Esophagus (tissue), 2 donors: ENCODE measurements around the gene KIF3C. TPM values are rescaled to one million over a fixed set of nuclear protein-coding genes. Genes with fewer than 3 reads are reported as not detected.
"Not testable (repeated sequence)": the region's sequence is repeated elsewhere in the genome, so short reads cannot be mapped to it uniquely, and the experiment has no call there.

ENCODE experiments used
- H3K27ac ChIP-seq, 2 donors: one replicate each; pipeline ENCODE4 v1.5.1; 2013; ENCODE audit warnings: low read depth in 2 of 2, mild to moderate bottlenecking in 2 of 2, inconsistent platforms in 1 of 2, low read length in 1 of 2, moderate library complexity in 1 of 2
- H3K27me3 ChIP-seq, 2 donors: one replicate each; pipeline ENCODE4 v1.6.1; 2013; ENCODE audit warnings: low read length in 2 of 2, control low read depth in 1 of 2, mild to moderate bottlenecking in 1 of 2; ENCODE audit not compliant: insufficient read depth in 2 of 2, control insufficient read depth in 1 of 2
- H3K36me3 ChIP-seq, 2 donors: one replicate each; pipeline ENCODE4 v1.6.1; 2013; ENCODE audit warnings: low read length in 1 of 2; ENCODE audit not compliant: control insufficient read depth in 2 of 2, insufficient read depth in 2 of 2
- H3K4me1 ChIP-seq, 2 donors: one replicate each; pipeline ENCODE4 v1.6.1; 2013; ENCODE audit warnings: low read length in 1 of 2; ENCODE audit not compliant: control insufficient read depth in 2 of 2, insufficient read depth in 2 of 2
- H3K4me3 ChIP-seq, 2 donors: one replicate each; pipeline ENCODE4 v1.5.1; 2013; ENCODE audit warnings: low read length in 2 of 2, mild to moderate bottlenecking in 2 of 2, low read depth in 1 of 2, moderate library complexity in 1 of 2
- H3K9me3 ChIP-seq, 2 donors: one replicate each; pipeline ENCODE4 v1.6.1; 2013; ENCODE audit warnings: mild to moderate bottlenecking in 2 of 2, low read depth in 1 of 2, low read length in 1 of 2, moderate library complexity in 1 of 2; ENCODE audit not compliant: control insufficient read depth in 2 of 2, insufficient read depth in 1 of 2
- WGBS, 2 donors: extraction: QIAGEN DNeasy Blood & Tissue Kit; methylation state at CpG; one replicate each; pipeline ENCODE4 v1.1.7; 2013; 5-methylcytosine and 5-hydroxymethylcytosine counted together
- polyA plus RNA-seq, 2 donors: library from polyadenylated mRNA; stranded (reverse); fragments of 200-250 nt; gene quantifications; one replicate each; pipeline ENCODE4 v1.2.3, GENCODE V29; 2013
- donor health status: healthy with polysubstance abuse.
- donor health status: Bipolar disorder and iron deficiency.

KIF3C gene
- polyA plus RNA-seq, 2 donors = 0.98 to 1.0 TPM

DNA sequence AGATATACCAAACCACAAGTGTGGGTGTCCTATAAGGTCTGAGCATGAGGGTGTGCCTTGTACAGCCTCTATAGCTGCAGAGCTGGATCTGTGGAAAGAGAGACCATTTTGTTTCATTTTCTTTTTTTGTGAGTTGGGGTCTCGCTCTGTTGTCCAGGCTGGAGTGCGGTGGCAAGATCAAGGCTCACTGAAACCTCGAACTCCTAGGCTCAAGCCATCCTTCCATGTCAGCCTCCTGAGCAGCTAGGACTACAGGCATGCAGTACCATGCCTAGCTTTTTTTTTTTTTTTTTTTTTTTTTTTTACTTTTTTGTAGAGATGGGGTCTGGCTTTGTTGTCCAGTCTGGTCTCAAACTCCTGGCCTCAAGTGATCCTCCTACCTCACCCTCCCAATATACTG lies 10.7 kb downstream of the KIF3C start:
- H3K4me3 ChIP-seq = no peak overlapping the region
- H3K4me1 ChIP-seq = no peaks in the 10 kb centered on the region
- WGBS, 2 donors = 72 to 86% methylated on average over 3 of the region's 3 CpGs
- H3K27ac ChIP-seq = no peak overlapping the region
- H3K27me3 ChIP-seq = no peaks in the 10 kb centered on the region
- no peaks in the 10 kb centered on the region for H3K9me3 ChIP-seq
- no peaks in the 10 kb centered on the region for H3K36me3 ChIP-seq

DNA sequence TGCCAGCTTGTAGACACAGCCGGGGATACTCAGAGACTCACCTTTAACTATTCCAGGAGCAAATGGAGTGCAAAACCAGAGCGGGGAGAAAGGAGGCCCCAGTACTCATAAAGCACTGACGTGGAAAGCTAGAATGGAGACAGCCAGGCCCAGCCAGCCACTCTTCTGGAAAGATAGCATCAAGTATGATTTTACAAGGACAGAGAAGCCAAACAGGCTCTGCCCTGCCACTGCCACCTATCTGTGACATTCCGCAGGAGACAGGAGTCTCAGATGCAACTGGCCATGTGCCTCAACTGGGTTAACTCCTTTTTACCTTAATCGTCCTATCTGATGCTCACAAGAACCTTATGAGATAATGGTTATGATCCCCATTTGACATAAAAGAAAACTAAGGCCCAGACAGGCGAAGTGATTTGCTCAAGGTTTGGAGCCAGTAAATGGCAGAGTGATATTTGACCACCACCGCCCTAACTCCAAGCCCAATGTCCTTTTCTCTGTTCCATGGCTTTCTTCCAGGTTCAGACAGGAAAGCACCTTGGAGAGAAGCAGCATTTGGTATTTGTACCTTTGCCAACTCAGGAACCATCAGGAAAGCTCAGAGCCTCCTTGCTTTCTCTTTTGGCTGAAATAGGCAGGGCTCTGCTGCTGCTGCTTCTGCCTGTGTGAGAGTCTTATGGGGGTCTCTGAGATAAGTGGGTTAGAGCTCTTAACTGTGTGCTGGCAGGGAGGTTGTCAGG lies 15.6 kb downstream of the KIF3C start:
- Histone ChIP-seq H3K36me3 (no peaks in the 10 kb centered on the region), H3K4me1 (no peaks in the 10 kb centered on the region), H3K4me3 (no peak overlapping the region), H3K9me3 (no peaks in the 10 kb centered on the region), H3K27ac (no peak overlapping the region), H3K27me3 (no peaks in the 10 kb centered on the region)
- 87 to 93% methylated on average over 7 of the region's 7 CpGs for WGBS, 2 donors

DNA sequence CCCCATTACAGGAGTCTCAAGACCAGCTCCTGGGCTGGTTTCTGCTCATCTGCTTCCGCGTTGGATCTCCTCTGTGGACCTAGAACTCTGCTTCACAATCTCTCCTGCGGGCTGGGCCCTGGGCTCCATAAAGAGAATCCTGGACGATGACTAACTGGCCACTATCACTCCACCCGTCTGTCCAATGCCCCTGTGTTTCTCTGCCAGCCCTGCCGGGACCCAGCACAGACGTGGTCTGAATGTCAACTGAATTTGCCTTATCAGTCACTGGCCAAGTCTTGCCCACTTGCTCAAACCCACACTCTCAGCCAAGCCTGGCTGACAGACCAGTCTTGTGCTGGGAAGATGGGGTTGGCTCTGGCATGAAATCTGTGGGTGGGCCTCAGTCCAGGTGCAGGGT lies 17.4 kb downstream of the KIF3C start:
- Histone ChIP-seq H3K27ac (no peak overlapping the region), H3K36me3 (no peaks in the 10 kb centered on the region), H3K4me3 (no peak overlapping the region), H3K4me1 (no peaks in the 10 kb centered on the region), H3K27me3 (no peaks in the 10 kb centered on the region), H3K9me3 (no peaks in the 10 kb centered on the region)
- WGBS, 2 donors = 86 to 90% methylated on average over 7 of the region's 7 CpGs

DNA sequence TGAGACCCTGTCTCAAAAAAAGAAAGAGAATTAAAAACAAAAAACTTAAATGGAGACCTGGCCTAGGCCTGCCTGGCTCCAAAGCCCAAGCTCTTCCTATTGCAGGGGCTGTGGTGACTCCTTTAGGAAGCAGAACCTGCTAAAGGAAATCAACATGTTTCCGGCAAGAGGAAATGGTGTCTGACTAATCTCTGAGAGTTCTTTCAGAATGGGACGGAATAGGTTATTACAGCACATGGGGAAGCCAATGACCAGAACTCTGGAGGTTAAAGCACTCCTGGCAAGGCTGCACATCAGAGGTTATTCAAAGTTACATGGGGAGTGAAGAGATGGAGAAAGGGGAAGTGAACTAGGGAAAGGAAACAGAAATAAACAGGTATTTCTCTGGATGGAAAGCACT lies 21.4 kb downstream of the KIF3C start:
- whole genome bisulfite sequencing, 2 donors = 64 to 72% methylated on average over 2 of the region's 2 CpGs

DNA sequence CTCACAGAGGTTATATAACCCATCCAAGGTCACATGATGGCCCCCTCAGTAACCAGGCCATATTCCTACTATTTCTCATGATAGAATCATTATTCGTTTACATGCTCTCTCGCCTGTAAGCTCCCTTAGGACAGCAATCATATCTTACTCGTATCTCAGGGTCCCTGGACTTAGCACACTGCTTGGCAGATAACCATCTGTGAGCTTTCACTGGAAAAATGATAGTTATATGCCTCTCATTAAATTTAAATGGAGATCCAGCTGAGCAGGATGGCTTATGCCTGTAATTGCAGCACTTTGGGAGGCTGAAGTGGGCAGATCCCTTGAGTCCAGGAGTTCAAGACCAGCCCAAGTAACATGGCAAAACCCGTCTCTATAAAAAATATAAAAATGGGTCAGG lies 21.9 kb downstream of the KIF3C start:
- Histone ChIP-seq H3K4me3 (no peak overlapping the region), H3K36me3 (peaks cover 0 to 1% of the 10 kb centered on the region in 2 donors), H3K9me3 (no peaks in the 10 kb centered on the region), H3K4me1 (no peaks in the 10 kb centered on the region), H3K27ac (no peak overlapping the region), H3K27me3 (no peaks in the 10 kb centered on the region)
- whole genome bisulfite sequencing, 2 donors = 83 to 85% methylated on average over 4 of the region's 4 CpGs

More for the DNA sequence above, 21.4 kb downstream of the KIF3C start:
- H3K27me3 ChIP-seq = no peaks in the 10 kb centered on the region
- H3K4me3 ChIP-seq = no peak overlapping the region
- H3K9me3 ChIP-seq = no peaks in the 10 kb centered on the region
- H3K4me1 ChIP-seq = no peaks in the 10 kb centered on the region
- H3K36me3 ChIP-seq = no peaks in the 10 kb centered on the region
- no peak overlapping the region for H3K27ac ChIP-seq

DNA sequence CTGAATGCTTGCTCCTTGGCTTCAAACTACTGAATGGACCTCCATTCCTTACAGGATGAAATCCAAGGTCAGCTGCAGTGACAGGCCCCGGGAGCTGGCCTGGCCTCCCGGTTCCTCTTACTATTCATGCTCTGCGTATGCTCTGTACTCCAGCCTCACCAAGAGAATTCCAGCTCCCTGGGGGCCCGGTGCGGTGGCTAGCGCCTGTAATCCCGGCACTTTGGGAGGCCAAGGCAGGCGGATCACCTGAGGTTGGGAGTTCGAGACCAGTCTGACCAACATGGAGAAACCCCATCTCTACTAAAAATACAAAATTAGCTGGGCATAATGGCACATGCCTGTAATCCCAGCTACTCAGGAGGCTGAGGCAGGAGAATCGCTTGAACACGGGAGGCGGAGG lies 23.7 kb downstream of the KIF3C start:
- H3K27me3 ChIP-seq, H3K36me3 ChIP-seq, H3K9me3 ChIP-seq, H3K4me1 ChIP-seq, H3K27ac ChIP-seq, H3K4me3 ChIP-seq: not testable (repeated sequence)
- 95 to 97% methylated on average over 12 of the region's 12 CpGs for WGBS, 2 donors

DNA sequence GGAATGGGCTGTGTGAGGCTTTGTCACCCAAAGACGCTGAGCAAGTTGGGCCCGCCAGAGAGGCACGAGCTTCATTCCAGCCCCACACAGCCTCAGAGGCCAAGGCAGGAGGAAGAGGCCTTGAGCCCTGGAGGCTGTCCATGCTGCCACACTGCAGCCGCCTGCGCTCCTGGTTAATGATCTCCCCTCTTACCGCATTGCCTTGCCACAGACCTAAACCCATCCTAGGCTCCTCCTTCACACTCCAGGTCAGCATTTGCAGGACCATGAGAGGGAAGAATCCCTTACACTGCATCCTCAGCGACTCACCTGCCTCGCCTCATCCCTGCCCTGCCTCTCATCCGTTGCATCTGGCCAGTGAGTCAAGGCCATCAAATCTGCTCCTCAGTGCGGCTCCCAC lies 24.6 kb downstream of the KIF3C start:
- Histone ChIP-seq H3K4me3 (no peak overlapping the region), H3K27ac (no peak overlapping the region), H3K4me1 (no peaks in the 10 kb centered on the region), H3K9me3 (no peaks in the 10 kb centered on the region), H3K27me3 (no peaks in the 10 kb centered on the region), H3K36me3 (peaks cover 0 to 2% of the 10 kb centered on the region in 2 donors)
- 88 to 89% methylated on average over 10 of the region's 10 CpGs for WGBS, 2 donors

DNA sequence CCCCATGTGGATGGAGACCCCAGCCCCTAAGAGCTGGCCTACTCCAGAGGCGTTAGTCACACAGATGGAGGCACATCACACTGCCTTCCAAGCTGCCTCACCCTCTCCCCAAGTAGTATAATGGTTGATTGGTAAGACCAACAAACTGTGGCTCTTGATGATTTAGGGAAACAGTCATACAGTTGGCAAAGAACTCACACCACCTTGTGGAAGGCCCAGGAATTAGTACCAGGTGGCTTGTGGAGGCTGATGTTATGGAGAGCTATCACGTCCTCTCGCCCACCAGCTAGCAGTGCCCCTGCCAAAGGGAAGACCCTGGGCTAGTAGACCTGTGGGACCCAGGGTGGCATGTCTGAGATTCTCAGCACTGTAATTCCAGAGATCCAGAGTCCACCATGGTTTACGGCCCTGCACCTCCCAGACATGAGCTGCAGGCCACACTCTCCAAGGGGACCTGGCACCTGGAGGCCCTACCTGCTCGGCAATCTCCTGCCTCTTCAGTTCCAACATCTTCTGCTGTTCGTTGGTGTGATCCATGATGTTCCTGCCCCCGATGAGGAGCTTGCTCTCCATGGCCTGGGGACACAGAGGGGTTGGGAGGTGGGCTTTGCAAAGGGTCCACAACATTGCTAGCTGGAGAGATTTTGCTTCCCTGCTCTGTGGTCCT lies 26.3 kb downstream of the KIF3C start:
- Histone ChIP-seq H3K36me3 (peaks cover 0 to 2% of the 10 kb centered on the region in 2 donors), H3K27ac (no peak overlapping the region), H3K9me3 (no peaks in the 10 kb centered on the region), H3K27me3 (no peaks in the 10 kb centered on the region), H3K4me1 (no peaks in the 10 kb centered on the region), H3K4me3 (no peak overlapping the region)
- 80 to 87% methylated on average over 7 of the region's 7 CpGs for WGBS, 2 donors

DNA sequence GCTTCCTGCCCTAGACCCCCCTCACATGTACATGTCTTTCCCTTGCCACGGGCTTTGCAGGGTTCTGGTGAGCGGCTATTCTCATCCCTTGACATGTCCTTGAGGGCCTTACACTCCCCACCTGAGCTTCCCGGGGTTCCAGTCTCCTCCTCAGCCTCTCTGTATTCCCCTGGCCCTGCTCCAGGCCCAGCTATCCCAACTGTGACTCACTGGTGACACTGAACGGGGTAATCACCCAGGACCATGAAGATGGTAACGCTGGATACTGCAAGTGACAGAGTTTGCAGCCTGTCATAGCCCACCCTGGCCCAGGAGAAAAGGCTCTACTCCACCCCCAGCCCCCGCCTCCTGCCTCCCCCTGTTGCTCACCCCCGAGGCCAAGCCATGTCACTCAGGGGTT lies 27.3 kb downstream of the KIF3C start:
- Histone ChIP-seq H3K4me1 (no peaks in the 10 kb centered on the region), H3K9me3 (no peaks in the 10 kb centered on the region), H3K4me3 (no peak overlapping the region), H3K36me3 (peaks cover 0 to 2% of the 10 kb centered on the region in 2 donors), H3K27ac (no peak overlapping the region), H3K27me3 (no peaks in the 10 kb centered on the region)
- 71 to 72% methylated on average over 7 of the region's 7 CpGs for WGBS, 2 donors
